ENCODE measurements around the gene TACC2. TPM values are rescaled to one million over a fixed set of nuclear protein-coding genes. Genes with fewer than 3 reads are reported as not detected.

The TACC2 gene
- total RNA-seq, 1 donor from 2014 or later: 76.4 TPM

DNA sequence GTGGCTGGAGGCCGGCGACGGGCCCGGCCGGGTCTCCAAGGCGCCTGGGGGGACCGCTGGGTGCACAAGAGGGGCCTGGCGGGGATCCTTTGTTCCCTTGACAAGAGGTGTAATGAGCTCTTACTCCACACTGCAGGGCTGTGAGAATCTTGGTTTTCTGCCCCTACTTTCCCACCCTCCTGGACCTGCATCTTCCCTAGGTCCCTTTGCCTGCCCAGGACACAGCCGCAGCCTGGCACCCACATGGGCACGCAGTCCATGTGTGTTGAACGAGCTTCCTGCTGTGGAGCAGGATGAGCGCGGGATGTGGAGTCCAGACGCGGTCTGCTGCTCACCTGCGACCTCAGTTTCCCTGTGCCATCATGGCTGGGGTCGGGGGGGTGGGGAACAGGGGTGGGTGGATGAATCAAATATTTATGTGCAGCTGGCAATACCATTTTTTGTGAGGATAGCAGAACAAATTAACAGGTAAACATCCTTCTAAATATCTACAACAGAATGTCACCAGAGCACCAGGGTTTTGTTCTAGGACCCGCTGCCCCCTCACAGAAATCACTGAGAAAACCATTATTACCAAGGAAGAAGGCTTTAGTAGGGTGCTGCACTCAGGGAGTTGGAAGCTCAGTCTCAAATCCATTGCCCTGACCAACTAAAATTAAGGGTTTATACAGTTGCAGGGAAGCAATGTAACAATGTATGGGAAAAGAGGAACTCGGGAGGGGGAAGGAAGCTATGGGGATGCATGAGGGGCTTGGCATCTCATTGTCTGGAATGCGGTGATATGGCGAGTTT is 13.5 kb upstream of the TACC2 start:
- intact Hi-C loops (cut with DNase I): no loop called here
- peak overlapping the region; percentile 76 to 83 for H3K4me3 ChIP-seq

DNA sequence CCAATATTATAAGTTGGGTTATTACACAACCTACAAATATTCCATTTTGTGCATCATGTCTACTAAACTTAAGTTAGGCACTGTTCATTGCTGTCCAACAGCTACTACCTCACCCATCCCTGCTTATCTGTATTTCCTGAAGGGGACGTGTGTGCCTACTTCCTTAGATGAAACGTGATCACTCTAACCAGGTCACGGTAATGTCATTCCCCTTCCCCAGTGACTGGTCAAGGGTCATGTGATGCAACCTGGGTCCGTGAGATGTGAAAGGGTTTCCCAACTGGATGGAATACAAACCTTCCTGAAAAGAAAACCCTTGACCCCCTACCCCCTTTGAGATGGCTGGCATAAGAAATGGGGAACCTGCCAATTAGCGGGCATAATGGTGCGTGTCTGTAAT is 12.4 kb upstream of the TACC2 start:
- Histone ChIP-seq H3K27ac (no peak overlapping the region), H3K36me3 (no peaks in the 10 kb centered on the region), H3K4me3 (no peak overlapping the region), H3K4me1 (peaks cover 26% of the 10 kb centered on the region), H3K27me3 (no peaks in the 10 kb centered on the region), H3K9me3 (no peaks in the 10 kb centered on the region)
- DNase-seq (ENCODE audit: extremely low spot score in 2 of 2): no peak
- TF ChIP-seq POLR2A (IDR thresholded peaks at IDR 0.05): no peak
- intact Hi-C loops (cut with DNase I): no loop called here

More for the DNA sequence above, 13.5 kb upstream of the TACC2 start:
- Histone ChIP-seq H3K9me3 (no peaks in the 10 kb centered on the region), H3K36me3 (peaks cover 0 to 5% of the 10 kb centered on the region in 2 donors), H3K27me3 (no peaks in the 10 kb centered on the region), H3K4me1 (peaks cover 26% of the 10 kb centered on the region), H3K27ac (peak overlapping the region; percentile 95)
- TF ChIP-seq CTCF (IDR thresholded peaks at IDR 0.05): peak; percentile 6 to 42 (median 10)
- TF ChIP-seq POLR2A (IDR thresholded peaks at IDR 0.05): no peak
- no peak for DNase-seq (ENCODE audit: extremely low spot score in 2 of 2)

DNA sequence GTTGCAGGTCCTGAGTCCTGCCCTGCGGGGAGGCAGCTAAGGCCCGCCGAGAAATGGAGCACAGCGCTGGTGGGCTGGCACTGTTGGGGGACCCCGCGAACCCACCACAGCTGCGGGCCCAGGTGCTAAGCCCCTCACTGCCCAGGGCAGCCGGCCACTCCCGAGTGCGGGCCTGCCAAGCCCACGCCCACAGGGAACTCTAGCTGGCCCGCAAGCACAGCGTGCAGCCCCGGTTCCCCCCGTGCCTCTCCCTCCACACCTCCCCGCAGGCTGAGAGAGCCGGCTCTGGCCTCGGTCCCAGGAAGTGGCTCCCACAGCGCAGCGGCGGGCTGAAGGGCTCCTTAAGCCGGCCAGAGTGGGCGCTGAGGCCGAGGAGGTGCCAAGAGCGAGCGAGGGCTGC is 10.5 kb upstream of the TACC2 start:
- TF ChIP-seq POLR2AphosphoS5 (IDR thresholded peaks at IDR 0.05; ENCODE audit: insufficient read depth in 1 of 2, low read depth in 1 of 2): no peak
- no peak for TF ChIP-seq CTCF (IDR thresholded peaks at IDR 0.05)
- no peak for TF ChIP-seq POLR2A (IDR thresholded peaks at IDR 0.05)
- Histone ChIP-seq H3K9me3 (no peaks in the 10 kb centered on the region), H3K4me3 (no peak overlapping the region), H3K27me3 (no peaks in the 10 kb centered on the region), H3K27ac (no peak overlapping the region), H3K36me3 (no peaks in the 10 kb centered on the region), H3K4me1 (peaks cover 16% of the 10 kb centered on the region)
- intact Hi-C loops (cut with DNase I): no loop called here
- DNase-seq (ENCODE audit: extremely low spot score in 2 of 2): no peak

- intact Hi-C loops (cut with DNase I): no loop called here
- TF ChIP-seq POLR2A (IDR thresholded peaks at IDR 0.05) (no peak), POLR2AphosphoS5 (IDR thresholded peaks at IDR 0.05; ENCODE audit: insufficient read depth in 1 of 2, low read depth in 1 of 2) (no peak)
- Histone ChIP-seq H3K4me1 (no peaks in the 10 kb centered on the region), H3K4me3 (no peak overlapping the region), H3K9me3 (peaks cover 6% of the 10 kb centered on the region), H3K36me3 (no peaks in the 10 kb centered on the region), H3K27me3 (no peaks in the 10 kb centered on the region), H3K27ac (no peak overlapping the region)
- no peak for DNase-seq (ENCODE audit: extremely low spot score in 2 of 2)
Measured at GRCh38 chr10:121981346-121981745, 7.6 kb upstream of the TACC2 start.

DNA sequence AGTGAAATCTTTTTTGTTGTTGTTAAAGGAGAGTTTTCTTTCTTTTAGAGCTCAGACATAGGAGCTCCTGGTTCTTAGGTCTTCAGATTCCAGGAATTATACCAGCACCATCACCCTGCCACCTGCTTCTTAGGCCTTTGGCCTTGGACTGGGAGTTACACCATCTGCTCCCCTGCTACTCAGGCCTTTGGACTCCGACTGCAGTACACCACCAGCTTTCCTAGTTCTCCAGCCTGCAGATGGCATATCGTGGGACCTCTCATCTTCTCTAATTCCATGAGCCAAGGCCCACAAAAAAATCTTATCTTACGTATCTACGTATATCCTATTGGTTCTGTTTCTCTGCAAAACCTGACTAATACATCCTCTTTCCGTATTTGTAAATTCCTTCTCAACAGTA is 5.1 kb upstream of the TACC2 start:
- Histone ChIP-seq H3K27me3 (no peaks in the 10 kb centered on the region), H3K36me3 (no peaks in the 10 kb centered on the region), H3K4me3 (no peak overlapping the region), H3K4me1 (no peaks in the 10 kb centered on the region), H3K27ac (no peak overlapping the region), H3K9me3 (peaks cover 6% of the 10 kb centered on the region)
- DNase-seq (ENCODE audit: extremely low spot score in 2 of 2): no peak
- TF ChIP-seq POLR2A (IDR thresholded peaks at IDR 0.05): no peak
- no peak for TF ChIP-seq CTCF (IDR thresholded peaks at IDR 0.05)
- no peak for TF ChIP-seq POLR2AphosphoS5 (IDR thresholded peaks at IDR 0.05; ENCODE audit: insufficient read depth in 1 of 2, low read depth in 1 of 2)
- intact Hi-C loops (cut with DNase I): no loop called here

GRCh38 chr10:121984463-121984862 is 4.5 kb upstream of the TACC2 start:
- Histone ChIP-seq H3K4me1 (no peaks in the 10 kb centered on the region), H3K9me3 (peaks cover 6% of the 10 kb centered on the region), H3K36me3 (no peaks in the 10 kb centered on the region), H3K4me3 (no peak overlapping the region), H3K27me3 (no peaks in the 10 kb centered on the region), H3K27ac (no peak overlapping the region)
- TF ChIP-seq CTCF (IDR thresholded peaks at IDR 0.05) (no peak), POLR2AphosphoS5 (IDR thresholded peaks at IDR 0.05; ENCODE audit: insufficient read depth in 1 of 2, low read depth in 1 of 2) (no peak), POLR2A (IDR thresholded peaks at IDR 0.05) (no peak)
- intact Hi-C loops (cut with DNase I): no loop called here
- no peak for DNase-seq (ENCODE audit: extremely low spot score in 2 of 2)

All from vagina (tissue), 2 donors.